HG02885 (cell line): Measurements from ENCODE around the gene BMP4.

ENCODE experiments used
- ATAC-seq: cut with Tn5 transposase; IDR thresholded peaks from one replicate; pipeline ENCODE4 v1.9.1; 2021; ENCODE audit warnings: mild to moderate bottlenecking; ENCODE audit not compliant: unreplicated experiment, poor library complexity

The BMP4 gene

DNA sequence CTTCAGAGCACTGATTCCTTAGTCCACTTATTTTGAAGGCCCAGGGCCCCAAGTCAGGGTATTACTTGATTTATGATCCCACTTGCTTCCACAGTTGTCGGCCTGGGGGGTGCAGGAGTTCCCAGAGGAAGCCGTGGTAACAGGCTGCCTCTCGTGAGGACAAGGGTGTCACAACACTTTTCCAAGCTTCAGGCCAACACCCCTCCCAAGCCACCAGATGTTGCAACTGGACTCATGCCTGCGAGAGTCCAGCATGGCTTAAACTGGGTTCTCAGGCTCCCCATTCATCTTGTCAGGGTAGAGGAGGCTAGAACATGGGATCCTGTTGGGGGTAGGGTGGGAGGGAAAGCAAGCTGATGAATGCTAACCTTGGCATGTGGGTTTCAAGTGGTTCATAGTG lies 56.1 kb downstream of the BMP4 start:
- no peak for ATAC-seq
